Fibroblast of peridontal ligament (primary cell): ENCODE results near the gene PDZRN3.
"Not testable (repeated sequence)": the region's sequence is repeated elsewhere in the genome, so short reads cannot be mapped to it uniquely, and the experiment has no call there.

Source experiments
- DNase-seq: peaks from one replicate; pipeline ENCODE4 v3.0.0-alpha.2; 2010; ENCODE audit errors: extremely low read depth

PDZRN3 gene

GRCh38 chr3:73591286-73591800 is 33.4 kb downstream of the PDZRN3 start:
- DNase-seq: no peak

DNA sequence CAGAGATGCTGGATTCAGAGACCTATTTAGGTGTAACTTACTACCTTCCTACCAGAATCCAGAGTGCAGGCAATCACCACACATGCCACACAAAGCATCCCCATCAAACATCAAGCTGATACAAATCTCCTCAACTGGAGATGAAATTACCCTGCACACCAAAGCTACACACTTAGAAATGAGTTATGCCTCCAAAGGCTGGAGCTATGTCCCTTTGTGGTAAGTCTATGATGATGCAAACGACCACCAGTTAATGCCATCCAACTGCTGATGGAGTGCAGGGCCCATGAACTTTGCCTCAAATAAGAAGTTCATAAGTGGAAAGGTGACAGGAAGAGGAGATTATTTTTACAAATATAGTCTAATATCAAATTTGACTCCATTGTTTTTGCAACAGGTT is 38.1 kb downstream of the PDZRN3 start:
- no peak for DNase-seq

DNA sequence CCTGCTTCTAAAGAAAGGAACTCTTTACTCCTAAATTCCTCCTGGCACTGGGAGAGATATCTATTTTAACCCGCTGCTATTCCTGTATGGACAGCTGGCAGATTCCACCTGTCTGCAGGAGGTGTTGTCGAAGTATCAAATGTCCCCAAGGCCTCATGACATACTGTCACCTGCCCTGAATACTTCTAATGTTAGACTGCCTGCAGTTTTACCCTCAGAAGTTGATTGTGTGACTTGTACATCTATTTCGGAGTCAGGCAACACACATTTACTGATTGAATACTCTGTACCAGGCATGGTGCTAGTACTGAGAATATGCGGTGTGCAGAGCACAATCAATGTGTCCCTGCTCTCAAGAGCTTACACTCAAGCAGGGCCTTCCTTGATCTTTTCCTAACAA is 38.6 kb downstream of the PDZRN3 start:
- no peak for DNase-seq

GRCh38 chr3:73584873-73585272 is 39.9 kb downstream of the PDZRN3 start:
- DNase-seq: no peak

- no peak for DNase-seq
Measured at GRCh38 chr3:73582535-73582934, 42.2 kb downstream of the PDZRN3 start.

GRCh38 chr3:73581134-73581846 is 43.5 kb downstream of the PDZRN3 start:
- no peak for DNase-seq

DNA sequence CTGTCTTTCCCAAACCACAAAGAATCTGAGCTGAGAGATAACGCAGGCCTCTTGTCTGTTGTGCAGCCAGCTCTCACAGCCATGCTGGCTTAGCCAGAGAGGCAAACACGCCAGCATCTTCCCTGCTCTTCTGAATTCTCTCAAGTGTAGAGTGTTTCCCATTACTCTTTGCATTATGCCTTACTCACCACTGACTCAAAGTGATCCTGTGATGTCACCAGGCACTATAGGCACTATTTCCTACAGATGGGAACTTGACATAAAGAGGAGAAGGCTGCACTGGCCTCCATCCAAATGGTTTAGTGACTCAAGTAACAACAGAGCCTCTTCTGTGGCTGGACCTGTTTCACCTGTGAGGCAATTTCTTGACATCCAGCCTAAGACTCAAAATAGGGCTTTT is 44.4 kb downstream of the PDZRN3 start:
- DNase-seq: peak; percentile 69

DNA sequence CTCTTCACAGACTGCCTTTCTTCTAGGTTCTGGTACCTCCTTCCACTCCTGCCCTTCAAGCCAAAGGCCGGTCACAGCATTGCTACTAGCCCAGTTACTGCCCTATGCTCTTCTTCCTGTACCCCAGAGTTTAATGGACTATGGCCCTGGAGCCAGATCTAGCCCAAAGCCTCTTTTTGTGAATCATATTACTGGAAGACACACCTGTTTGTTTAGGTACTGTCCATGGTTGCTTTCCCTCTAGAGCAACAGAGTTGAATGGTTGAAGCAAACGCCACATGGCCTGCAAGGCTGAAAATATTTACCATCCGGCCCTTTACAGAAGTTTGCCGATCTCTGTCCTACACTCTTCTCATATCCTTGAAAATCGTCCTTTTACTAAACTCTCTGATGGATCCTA is 47.0 kb downstream of the PDZRN3 start:
- DNase-seq: no peak

DNA sequence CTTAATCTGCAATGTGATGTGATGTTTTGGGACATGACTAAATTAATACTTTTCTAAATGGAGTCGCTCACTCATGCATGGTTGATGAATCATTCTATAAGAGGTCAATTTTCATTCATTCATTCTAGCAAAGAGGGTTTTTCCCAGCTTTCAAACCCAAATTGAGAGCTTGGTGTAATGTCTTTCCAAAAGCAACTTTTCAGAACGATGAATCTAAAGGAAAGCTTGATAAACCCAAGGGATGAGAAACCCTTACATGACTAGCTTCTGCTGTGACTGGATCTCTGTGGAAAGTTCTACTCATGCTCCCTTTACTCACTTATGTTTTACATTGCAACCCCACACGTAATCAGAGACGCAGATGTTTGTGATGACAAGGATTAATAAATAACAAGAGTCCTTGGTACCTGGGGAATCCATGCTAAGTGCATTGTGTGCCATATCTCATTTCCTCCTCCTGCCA is 47.7 kb downstream of the PDZRN3 start:
- DNase-seq: peak; percentile 63

DNA sequence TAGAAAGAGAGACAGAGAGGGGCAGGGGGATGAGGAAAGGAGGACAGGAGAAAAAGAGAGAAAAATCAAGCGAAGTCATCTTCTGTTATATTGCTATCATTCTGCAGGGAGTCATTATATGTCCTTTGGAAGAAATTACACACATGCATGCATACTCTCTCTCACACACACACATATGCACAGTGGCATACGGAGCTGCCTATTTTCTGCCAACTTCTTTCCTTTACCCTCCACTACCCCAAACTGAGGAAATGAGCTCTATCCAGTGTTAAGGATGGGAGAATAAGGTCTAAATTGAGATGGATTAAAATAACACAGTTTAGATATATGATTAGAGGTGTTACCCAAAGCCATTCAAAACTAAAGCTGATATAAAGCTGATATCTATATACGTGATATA is 48.8 kb downstream of the PDZRN3 start:
- DNase-seq: no peak

DNA sequence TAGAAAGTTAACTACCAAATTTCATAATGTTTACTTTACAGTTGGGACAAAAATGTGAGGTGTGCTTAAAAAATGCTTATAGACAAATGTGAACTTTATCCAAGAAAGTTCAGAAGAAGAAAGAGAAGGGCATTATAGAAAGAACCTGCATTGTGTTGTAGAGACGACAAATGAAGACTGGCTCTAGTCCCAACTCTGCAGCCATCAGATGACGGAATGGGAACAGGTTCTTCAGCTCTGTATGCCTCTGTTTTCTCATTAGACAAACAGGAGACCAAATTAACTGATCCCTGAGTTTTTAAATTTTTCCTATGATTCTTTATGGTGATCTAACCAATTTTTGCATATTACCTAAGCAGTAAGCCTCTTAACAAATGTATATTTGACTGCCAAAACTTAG is 49.2 kb downstream of the PDZRN3 start:
- no peak for DNase-seq

GRCh38 chr3:73573204-73573603 is 51.5 kb downstream of the PDZRN3 start:
- no peak for DNase-seq

DNA sequence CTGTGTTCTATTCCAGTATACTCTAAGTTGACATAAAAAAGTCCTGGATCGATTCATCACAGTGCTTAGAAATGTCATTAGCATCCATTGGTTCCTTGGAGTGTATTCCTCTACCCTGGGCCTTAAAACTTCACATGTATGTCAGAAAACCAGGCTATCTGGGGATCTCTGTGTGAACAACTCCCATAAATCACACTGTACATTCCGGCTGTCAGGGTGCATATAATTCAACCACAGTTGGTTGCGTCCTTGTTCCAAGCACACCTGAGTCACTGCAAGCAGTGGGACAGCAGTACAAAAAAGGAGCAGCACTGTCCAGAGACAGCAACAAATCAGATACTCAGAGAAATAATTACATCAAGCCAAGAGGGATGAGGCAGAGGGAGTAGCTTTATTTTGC is 52.4 kb downstream of the PDZRN3 start:
- no peak for DNase-seq

DNA sequence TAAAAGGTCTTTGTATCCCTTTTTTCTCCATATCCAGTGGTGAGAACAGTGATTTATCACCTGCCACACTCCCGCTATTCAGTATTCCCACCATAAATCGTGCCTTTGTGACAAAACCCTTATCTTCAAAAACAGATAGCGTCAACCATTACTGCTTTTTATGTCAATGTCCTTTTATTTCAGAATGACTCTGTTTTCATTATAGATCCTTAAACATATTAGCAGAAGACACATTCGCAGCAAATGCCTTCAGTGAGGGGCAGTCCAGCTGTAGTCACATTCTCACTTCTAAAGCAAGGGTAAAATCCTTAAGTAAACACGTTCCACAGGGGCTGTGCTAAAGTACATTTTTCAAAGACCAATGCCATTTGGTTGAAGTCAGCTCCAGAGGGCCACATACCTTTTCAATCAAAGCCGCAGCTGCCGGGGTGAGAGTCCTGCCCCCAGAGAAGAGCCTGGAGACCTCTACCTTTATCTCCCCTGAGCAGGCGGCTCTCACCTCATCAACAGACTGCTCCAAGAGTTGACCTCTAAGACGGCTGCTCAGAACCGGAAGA is 53.4 kb downstream of the PDZRN3 start:
- DNase-seq: no peak

- DNase-seq: no peak
Measured at GRCh38 chr3:73569246-73569760, 55.4 kb downstream of the PDZRN3 start.

- DNase-seq: no peak
Measured at GRCh38 chr3:73568371-73568862, 56.3 kb downstream of the PDZRN3 start.

DNA sequence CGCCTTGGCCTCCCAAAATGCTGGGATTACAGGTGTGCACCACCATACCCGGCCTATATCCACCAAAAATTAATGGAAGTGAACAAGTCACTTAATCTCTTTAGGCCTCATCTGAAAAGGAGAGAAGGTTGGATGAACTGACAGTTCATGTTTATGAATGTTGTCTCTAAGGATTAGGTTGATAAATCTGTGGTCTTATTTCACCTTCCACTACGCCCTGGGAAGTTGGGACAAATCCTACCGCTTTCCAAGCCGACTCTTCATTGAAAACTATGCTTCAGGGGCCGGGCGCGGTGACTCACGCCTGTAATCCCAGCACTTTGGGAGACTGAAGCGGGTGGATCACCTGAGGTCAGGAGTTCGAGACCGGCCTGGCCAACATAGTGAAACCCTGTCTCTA is 59.4 kb downstream of the PDZRN3 start:
- DNase-seq: not testable (repeated sequence)

DNA sequence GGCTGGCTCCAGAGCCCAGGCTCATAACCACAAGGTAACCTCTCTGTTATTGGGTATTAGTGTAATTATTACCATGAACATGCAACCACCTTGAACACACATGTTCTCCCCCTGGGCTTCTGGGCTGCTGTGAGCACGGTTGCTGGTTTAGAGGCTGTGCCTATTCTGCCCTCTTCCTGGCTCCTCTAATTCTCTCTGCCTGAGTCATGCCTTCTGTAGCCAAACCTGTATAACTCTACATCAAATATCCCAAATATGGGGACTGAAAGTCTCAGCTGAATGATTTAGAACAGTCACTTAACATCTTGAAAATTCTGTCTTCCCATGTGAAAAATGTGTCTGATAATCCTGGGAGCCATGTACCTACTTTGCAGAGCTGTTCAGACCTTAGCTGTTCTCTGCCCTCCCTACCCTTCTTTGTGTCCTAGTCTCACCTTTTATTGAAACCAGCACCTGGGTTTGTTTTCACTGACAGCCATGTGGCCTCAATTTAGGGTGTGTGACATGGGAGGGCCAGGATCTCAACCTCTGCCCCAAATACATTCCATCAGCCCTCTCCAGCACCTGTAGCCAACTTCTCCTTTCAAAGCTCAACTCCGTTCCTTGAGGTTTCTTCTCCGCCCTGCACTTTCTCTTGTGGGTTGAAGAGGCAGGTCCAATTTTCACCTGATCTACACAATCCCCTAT is 60.7 kb downstream of the PDZRN3 start:
- DNase-seq: no peak

DNA sequence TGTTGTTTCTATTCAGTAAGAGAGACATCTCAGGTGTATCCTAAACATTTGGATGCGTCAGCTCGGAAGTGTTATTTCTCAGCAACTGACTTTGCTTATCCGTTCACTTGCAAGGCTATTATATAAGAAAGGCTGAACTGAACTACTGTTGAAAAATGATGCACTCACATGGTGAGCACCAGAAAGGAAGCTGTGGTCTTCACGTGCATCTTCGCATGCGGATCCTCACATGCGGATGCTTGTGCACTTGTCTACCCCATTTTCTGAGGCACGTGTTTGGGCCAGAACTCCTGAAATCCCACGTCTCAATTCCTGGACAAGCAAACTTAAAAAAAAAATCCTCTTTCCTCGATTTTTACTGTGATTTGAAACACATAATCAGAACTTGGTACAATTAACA is 63.2 kb downstream of the PDZRN3 start:
- DNase-seq: no peak

- DNase-seq: peak; percentile 64
Measured at GRCh38 chr3:73559749-73560148, 65.0 kb downstream of the PDZRN3 start.

GRCh38 chr3:73558727-73559075 is 66.0 kb downstream of the PDZRN3 start:
- DNase-seq: no peak

DNA sequence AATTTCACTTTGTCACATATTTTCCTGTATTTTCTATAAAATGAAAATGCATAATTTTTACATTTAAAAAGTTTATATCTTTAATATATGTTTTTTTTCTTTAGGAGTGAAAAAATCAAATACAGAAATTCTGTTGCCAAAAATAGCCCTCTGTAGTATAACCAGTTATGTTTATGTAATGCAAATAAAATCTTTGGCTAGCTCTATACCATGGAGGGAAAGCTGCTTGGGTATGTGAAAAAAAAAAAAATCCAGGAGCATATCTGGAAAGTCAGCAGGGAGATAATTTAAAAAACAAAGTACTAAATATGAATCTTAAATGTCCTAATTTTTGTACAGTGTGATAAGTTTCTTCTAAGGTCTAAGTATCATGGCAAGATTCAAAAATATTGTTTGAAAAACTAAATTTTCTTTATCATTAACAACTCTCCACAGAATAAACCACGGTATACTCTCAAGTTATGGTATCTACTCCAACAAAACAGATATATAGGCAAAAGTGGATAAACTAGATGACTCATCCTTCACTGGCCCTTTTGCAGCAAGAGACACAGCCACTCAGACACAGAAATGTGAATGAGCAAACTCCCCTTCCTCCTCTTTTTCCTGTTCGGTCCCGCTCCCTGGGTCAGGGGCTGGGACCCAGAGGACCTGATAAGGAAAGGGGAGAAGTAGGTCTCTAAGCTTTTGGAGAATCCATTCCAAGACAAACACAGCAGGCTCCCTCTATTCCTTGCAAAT is 66.6 kb downstream of the PDZRN3 start:
- peak; percentile 57 for DNase-seq
